ENCODE measurements around the gene DHDH. TPM values are rescaled to one million over a fixed set of nuclear protein-coding genes. Genes with fewer than 3 reads are reported as not detected.
A peak's percentile ranks its signal among the peaks of the same experiment; 100 is the strongest.

DHDH gene
- total and polyA plus RNA-seq, 2 of the 13 experiments (the other 11 are each of a cell fraction or from before 2014, with no cell fraction given): 0.13 to 0.91 TPM

DNA sequence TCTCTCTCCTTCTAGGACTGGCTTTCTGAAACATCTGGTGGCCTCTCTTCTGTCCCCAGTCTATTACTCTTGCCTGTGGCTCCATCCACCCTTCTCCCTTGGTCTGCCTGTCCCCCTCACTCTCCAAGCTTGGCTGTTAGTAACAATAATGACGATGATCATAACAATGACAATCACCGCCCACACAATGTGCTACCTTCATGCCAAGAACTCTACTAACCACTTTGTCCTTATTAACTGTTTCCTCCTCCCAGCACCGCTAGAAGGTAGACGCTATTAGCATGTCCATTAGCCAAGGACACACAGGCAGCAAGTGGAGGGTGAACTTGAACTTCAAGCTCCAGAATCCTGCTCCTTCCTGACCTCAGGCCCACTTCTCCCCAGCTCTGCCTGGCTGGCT is 56.9 kb downstream of the DHDH start:
- FAIRE-seq (no peak), ATAC-seq (no peak), DNase-seq (ENCODE audit: low spot score) (no peak)
- TF ChIP-seq SP5 (CRISPR knock-in tag; IDR thresholded peaks at IDR 0.05; ENCODE audit: borderline replicate concordance, low read depth) (no peak), ZBTB33 (CRISPR knock-in tag; IDR thresholded peaks at IDR 0.05) (0 out of 2 replicates have a peak, but pooled peaks have one; percentile 16)
- ChIA-PET POLR2A (no interaction called here), CTCF (ENCODE audit: low intra/inter-chr PET ratio, low total read pairs) (no interaction called here)
- peak overlapping the region; percentile 10; the same call in 1 of the 2 replicates for H3K4me2 ChIP-seq (ENCODE audit: low read depth, low read length)
- 97% methylated on average over 4 of the region's 4 CpGs for WGBS (ENCODE audit: low lambda C conversion rate)
- H3K27ac ChIP-seq (ENCODE audit: extremely low read length, insufficient read depth, low read length): no peak overlapping the region
- H3K4me3 ChIP-seq (replicated peaks in 1 of 3; ENCODE audit: insufficient read depth in 1 of 3, low read depth in 2 of 3, low read length in 3 of 3): no peak overlapping the region
- intact Hi-C loops (cut with micrococcal nuclease; ENCODE audit: unreplicated experiment): no loop called here
- H3K4me1 ChIP-seq (ENCODE audit: insufficient read depth, low read length): peaks cover 32% of the 10 kb centered on the region
- H4K20me1 ChIP-seq (ENCODE audit: insufficient read depth, low read length): no peaks in the 10 kb centered on the region
- H3K79me2 ChIP-seq (ENCODE audit: insufficient read depth, low read length): peaks cover 44% of the 10 kb centered on the region
- no peak overlapping the region for H2AFZ ChIP-seq (ENCODE audit: low read length)
- peaks cover 9 to 30% of the 10 kb centered on the region in 2 experiments; a peak in 4 of 5 replicates for H3K36me3 ChIP-seq (replicated peaks in 1 of 2; ENCODE audit: control insufficient read depth in 1 of 2, insufficient read depth in 2 of 2, low read length in 2 of 2)
- H3K9me3 ChIP-seq (ENCODE audit: low read length): no peaks in the 10 kb centered on the region
- 0 out of 2 replicates have a peak overlapping the region, but pooled peaks have one; percentile 10 for H3K9ac ChIP-seq (ENCODE audit: insufficient read depth, low read depth, low read length)
- in situ Hi-C loops (cut with HindIII; ENCODE audit: extremely low pct_ligation_motif_present, low pct_unique_long_range_greater_than_20kb): no loop called here
- no peaks in the 10 kb centered on the region; a peak in 1 of 5 replicates for H3K27me3 ChIP-seq (ENCODE audit: control insufficient read depth in 1 of 2, insufficient read depth in 2 of 2, low read length in 2 of 2)
- no TSS peak for BruUV-seq (replicated peaks)

DNA sequence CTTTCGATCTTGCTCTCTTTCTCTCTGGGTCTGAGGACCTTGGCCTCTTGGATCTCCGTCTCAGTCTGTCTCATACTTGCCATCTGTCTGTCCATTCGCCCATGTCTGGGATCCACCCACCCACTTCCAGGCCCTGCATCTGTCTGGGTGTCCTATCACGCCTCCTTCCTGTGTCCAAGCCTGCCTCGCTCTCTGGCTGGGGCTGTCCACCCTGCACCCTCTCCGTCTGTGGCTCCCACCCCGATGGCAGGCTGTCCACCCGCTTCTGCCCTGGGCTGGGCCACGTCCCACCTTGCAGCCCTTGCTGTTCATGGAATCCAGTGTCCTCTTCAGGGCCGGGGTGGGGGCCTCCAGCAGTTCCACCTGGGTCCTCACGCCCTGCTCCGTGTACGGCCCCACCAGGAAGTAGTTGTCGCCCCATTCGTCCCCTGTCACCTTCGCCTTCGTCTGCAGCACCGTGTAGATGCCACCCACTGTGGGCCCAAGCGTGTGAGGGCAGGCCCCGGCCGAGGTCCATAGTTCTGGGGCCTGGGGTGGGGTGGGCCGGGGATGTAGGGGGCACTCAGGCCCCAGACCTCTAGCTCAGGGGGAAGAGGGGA is 57.6 kb downstream of the DHDH start:
- Histone ChIP-seq H3K27ac (ENCODE audit: extremely low read length, insufficient read depth, low read length) (no peak overlapping the region), H3K36me3 (replicated peaks in 1 of 2; ENCODE audit: control insufficient read depth in 1 of 2, insufficient read depth in 2 of 2, low read length in 2 of 2) (peaks cover 9 to 23% of the 10 kb centered on the region in 2 experiments; a peak in 4 of 5 replicates), H4K20me1 (ENCODE audit: insufficient read depth, low read length) (no peaks in the 10 kb centered on the region), H3K9ac (ENCODE audit: insufficient read depth, low read depth, low read length) (peak overlapping the region; percentile 85), H3K4me1 (ENCODE audit: insufficient read depth, low read length) (peaks cover 35% of the 10 kb centered on the region), H3K9me3 (ENCODE audit: low read length) (no peaks in the 10 kb centered on the region), H3K4me2 (ENCODE audit: low read depth, low read length) (peak overlapping the region; percentile 93), H3K4me3 (replicated peaks in 1 of 3; ENCODE audit: insufficient read depth in 1 of 3, low read depth in 2 of 3, low read length in 3 of 3) (peak overlapping the region in 2 of 3 experiments; percentile 93 to 98; a peak in 4 of 6 replicates), H3K79me2 (ENCODE audit: insufficient read depth, low read length) (peaks cover 49% of the 10 kb centered on the region), H2AFZ (ENCODE audit: low read length) (no peak overlapping the region), H3K27me3 (ENCODE audit: control insufficient read depth in 1 of 2, insufficient read depth in 2 of 2, low read length in 2 of 2) (no peaks in the 10 kb centered on the region; a peak in 1 of 5 replicates)
- DNase-seq (ENCODE audit: low spot score) (no peak), ATAC-seq (no peak), FAIRE-seq (no peak)
- intact Hi-C loops (cut with micrococcal nuclease; ENCODE audit: unreplicated experiment) (no loop called here), in situ Hi-C loops (cut with HindIII; ENCODE audit: extremely low pct_ligation_motif_present, low pct_unique_long_range_greater_than_20kb) (no loop called here)
- ChIA-PET POLR2A (no interaction called here), CTCF (ENCODE audit: low intra/inter-chr PET ratio, low total read pairs) (no interaction called here)
- BruUV-seq (replicated peaks): no TSS peak
- 94% methylated on average over 22 of the region's 22 CpGs for WGBS (ENCODE audit: low lambda C conversion rate)
- TF ChIP-seq ZNF589 (CRISPR knock-in tag; conservative IDR thresholded peaks at IDR 0.05) (no peak), ZNF207 (IDR thresholded peaks at IDR 0.05; ENCODE audit: borderline replicate concordance) (no peak), ZSCAN21 (CRISPR knock-in tag; IDR thresholded peaks at IDR 0.05; ENCODE audit: borderline replicate concordance) (no peak), SOX5 (CRISPR knock-in tag; IDR thresholded peaks at IDR 0.05; ENCODE audit: borderline replicate concordance) (no peak), FOXJ3 (CRISPR knock-in tag; IDR thresholded peaks at IDR 0.05; ENCODE audit: borderline replicate concordance) (no peak)
- TF ChIP-seq, protein P1, sequence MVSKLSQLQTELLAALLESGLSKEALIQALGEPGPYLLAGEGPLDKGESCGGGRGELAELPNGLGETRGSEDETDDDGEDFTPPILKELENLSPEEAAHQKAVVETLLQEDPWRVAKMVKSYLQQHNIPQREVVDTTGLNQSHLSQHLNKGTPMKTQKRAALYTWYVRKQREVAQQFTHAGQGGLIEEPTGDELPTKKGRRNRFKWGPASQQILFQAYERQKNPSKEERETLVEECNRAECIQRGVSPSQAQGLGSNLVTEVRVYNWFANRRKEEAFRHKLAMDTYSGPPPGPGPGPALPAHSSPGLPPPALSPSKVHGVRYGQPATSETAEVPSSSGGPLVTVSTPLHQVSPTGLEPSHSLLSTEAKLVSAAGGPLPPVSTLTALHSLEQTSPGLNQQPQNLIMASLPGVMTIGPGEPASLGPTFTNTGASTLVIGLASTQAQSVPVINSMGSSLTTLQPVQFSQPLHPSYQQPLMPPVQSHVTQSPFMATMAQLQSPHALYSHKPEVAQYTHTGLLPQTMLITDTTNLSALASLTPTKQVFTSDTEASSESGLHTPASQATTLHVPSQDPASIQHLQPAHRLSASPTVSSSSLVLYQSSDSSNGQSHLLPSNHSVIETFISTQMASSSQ (IDR thresholded peaks at IDR 0.05; ENCODE audit: low read depth): no peak
- TF ChIP-seq, protein P1 (CRISPR knock-in tag; IDR thresholded peaks at IDR 0.05; ENCODE audit: borderline replicate concordance): no peak
- TF ChIP-seq, protein P2, sequence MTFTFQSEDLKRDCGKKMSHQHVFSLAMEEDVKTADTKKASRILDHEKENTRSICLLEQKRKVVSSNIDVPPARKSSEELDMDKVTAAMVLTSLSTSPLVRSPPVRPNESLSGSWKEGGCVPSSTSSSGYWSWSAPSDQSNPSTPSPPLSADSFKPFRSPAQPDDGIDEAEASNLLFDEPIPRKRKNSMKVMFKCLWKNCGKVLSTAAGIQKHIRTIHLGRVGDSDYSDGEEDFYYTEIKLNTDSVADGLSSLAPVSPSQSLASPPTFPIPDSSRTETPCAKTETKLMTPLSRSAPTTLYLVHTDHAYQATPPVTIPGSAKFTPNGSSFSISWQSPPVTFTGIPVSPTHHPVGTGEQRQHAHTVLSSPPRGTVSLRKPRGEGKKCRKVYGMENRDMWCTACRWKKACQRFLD (CRISPR knock-in tag; IDR thresholded peaks at IDR 0.05; ENCODE audit: borderline replicate concordance): no peak
